Adrenal gland (tissue), 12 donors: ENCODE measurements around the gene GPC5. TPM values are rescaled to one million over a fixed set of nuclear protein-coding genes. Genes with fewer than 3 reads are reported as not detected.
A peak's percentile ranks its signal among the peaks of the same experiment; 100 is the strongest.

ENCODE experiments used
- DNase-seq, 7 donors: peaks; one replicate each; pipeline ENCODE4 v3.0.0-alpha.2; 2019 to 2020
- H3K27ac ChIP-seq, 5 donors: fragments of 200-600 bp; sonication (generic) in 4 of 5; 1 replicate in 3 of 5; 2 replicates in 2 of 5; pipeline versions ENCODE4 v1.5.1 to v1.8.0; 2016 to 2020; ENCODE audit warnings: mild to moderate bottlenecking in 1 of 5
- H3K27me3 ChIP-seq: fragments of 200-600 bp; 2 replicates; pipeline ENCODE4 v1.8.0; 2021
- H3K36me3 ChIP-seq, 2 donors: fragments of 200-600 bp; replicated peaks in 1 of 2; 1 replicate in 1 of 2; 2 replicates in 1 of 2; pipeline versions ENCODE4 v1.5.1 to v1.8.0; 2018 to 2022
- H3K4me1 ChIP-seq, 2 donors: fragments of 200-600 bp; replicated peaks in 1 of 2; 1 replicate in 1 of 2; 2 replicates in 1 of 2; pipeline versions ENCODE4 v1.5.1 to v1.8.0; 2018 to 2021
- H3K4me3 ChIP-seq, 4 donors: fragments of 200-600 bp; sonication (generic) in 3 of 4; one replicate each; pipeline ENCODE4 v1.5.1; 2016 to 2018
- H3K9me3 ChIP-seq, 3 donors: fragments of 200-600 bp; sonication (generic) in 1 of 3; replicated peaks in 1 of 3; 1 replicate in 2 of 3; 2 replicates in 1 of 3; pipeline versions ENCODE4 v1.5.1 to v1.8.0; 2016 to 2021
- CTCF ChIP-seq, 6 experiments: fragments of 450-650 bp in 4 of 6; fragments of 200-600 bp in 2 of 6; sonication (generic) in 1 of 6; IDR thresholded peaks; 1 replicate in 5 of 6; 2 replicates in 1 of 6; pipeline versions ENCODE4 v1.5.1 to v1.8.0; 2016 to 2021; ENCODE audit warnings: antibody characterized with exemption in 6 of 6, mild to moderate bottlenecking in 2 of 6, moderate library complexity in 1 of 6
- POLR2A ChIP-seq, 2 donors: fragments of 450-650 bp; IDR thresholded peaks; one replicate each; pipeline ENCODE4 v1.6.1; 2017; ENCODE audit warnings: antibody characterized with exemption in 2 of 2, mild to moderate bottlenecking in 2 of 2, moderate library complexity in 1 of 2
- WGBS, 4 donors: extraction: QIAGEN DNeasy Blood & Tissue Kit in 2 of 4; methylation state at CpG; one replicate each; pipeline versions ENCODE4 v1.1.5 to v1.1.7; 2013 to 2017; 5-methylcytosine and 5-hydroxymethylcytosine counted together
- intact Hi-C, 2 donors: fragments of 100-400 bp; cut with DNase I; formaldehyde crosslinking; loops; one replicate each; pipeline versions ENCODE4 v1.14.1 to v1.15.0; 2022 to 2023
- polyA plus RNA-seq, 3 donors: library from polyadenylated mRNA; stranded (reverse); fragments of 200-250 nt in 2 of 3; fragments of 350-450 nt in 1 of 3; fragmentation: Illumina TruSeq in 1 of 3; extraction: RNeasy Lipid Tissue Mini Kit (QIAGEN cat#74804) in 1 of 3; gene quantifications; one replicate each; pipeline ENCODE4 v1.2.3, GENCODE V29; 2013 to 2014
- total RNA-seq, 9 donors: library from RNA; depleted of rRNA in 4 of 9; stranded (reverse); fragments of >200 nt in 4 of 9; fragments of 120-200 nt in 1 of 9; fragmentation: NEBNext Ultra II Directional in 1 of 9; extraction: Animal tissue kit (Norgen Biotek cat#: 25700) in 1 of 9; gene quantifications; one replicate each; pipeline versions ENCODE4 v1.1.0 to v1.2.4, GENCODE V29; 2013 to 2023
- donor health status: healthy with polysubstance abuse.
- donor health status: Bipolar disorder and iron deficiency.
- donor health status: DM: yes; HTN: yes; CAD: no.
- donor health status: DM: no; HTN: no; CAD: no.
- donor health status: DM: no; HTN: no; CAD: no.
- donor health status: DM: yes; HTN: yes; CAD: no.

GPC5 gene
- total and polyA plus RNA-seq, 12 donors: 0.24 to 7.7 (median 2.1) TPM; not detected in 4

- H3K4me1 ChIP-seq: no peaks in the 10 kb centered on the region
- H3K36me3 ChIP-seq: no peaks in the 10 kb centered on the region
- no peak overlapping the region for H3K4me3 ChIP-seq
- WGBS, 4 donors: 70 to 79% (median 72%) methylated on average over 4 of the region's 4 CpGs
- H3K27ac ChIP-seq: no peak overlapping the region
- no peaks in the 10 kb centered on the region for H3K27me3 ChIP-seq
- no peaks in the 10 kb centered on the region for H3K9me3 ChIP-seq
- DNase-seq: no peak
- TF ChIP-seq CTCF (IDR thresholded peaks at IDR 0.05): no peak
- intact Hi-C loops: no loop called here
Measured at GRCh38 chr13:92042522-92042921, 644.1 kb downstream of the GPC5 start.

DNA sequence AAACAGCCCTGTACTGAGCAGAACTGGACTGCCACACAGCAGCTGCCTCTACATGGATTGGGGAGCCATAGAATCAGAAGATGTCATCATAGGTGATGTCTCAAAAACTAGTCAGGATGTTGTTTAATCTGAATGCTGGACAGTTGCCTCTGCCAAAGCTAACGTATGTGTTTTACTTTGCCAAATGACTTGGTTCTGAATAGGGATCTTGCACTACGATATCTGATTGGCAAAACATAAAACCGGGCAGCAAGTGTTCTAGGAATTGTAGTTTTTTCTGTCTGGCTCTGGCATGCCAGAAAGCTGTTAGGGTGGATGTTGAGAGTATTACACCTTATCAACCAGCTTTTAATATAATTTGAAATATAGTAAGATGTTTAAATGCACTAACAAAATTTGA is 645.9 kb downstream of the GPC5 start:
- TF ChIP-seq POLR2A (IDR thresholded peaks at IDR 0.05): no peak
- TF ChIP-seq CTCF (IDR thresholded peaks at IDR 0.05): no peak
- intact Hi-C loops: no loop called here
- Histone ChIP-seq H3K27me3 (no peaks in the 10 kb centered on the region), H3K4me1 (no peaks in the 10 kb centered on the region), H3K27ac (no peak overlapping the region), H3K4me3 (no peak overlapping the region), H3K36me3 (no peaks in the 10 kb centered on the region), H3K9me3 (no peaks in the 10 kb centered on the region)
- WGBS, 4 donors: 75 to 82% (median 80%) methylated on average over 3 of the region's 3 CpGs
- no peak for DNase-seq

- no peaks in the 10 kb centered on the region for H3K9me3 ChIP-seq
- intact Hi-C loops: no loop called here
- no peak overlapping the region for H3K4me3 ChIP-seq
- H3K27ac ChIP-seq: no peak overlapping the region
- TF ChIP-seq CTCF (IDR thresholded peaks at IDR 0.05) (no peak), POLR2A (IDR thresholded peaks at IDR 0.05) (no peak)
- H3K27me3 ChIP-seq: no peaks in the 10 kb centered on the region
- no peak for DNase-seq
- H3K4me1 ChIP-seq: no peaks in the 10 kb centered on the region
- H3K36me3 ChIP-seq: no peaks in the 10 kb centered on the region
Measured at GRCh38 chr13:92054389-92054788, 656.0 kb downstream of the GPC5 start.

DNA sequence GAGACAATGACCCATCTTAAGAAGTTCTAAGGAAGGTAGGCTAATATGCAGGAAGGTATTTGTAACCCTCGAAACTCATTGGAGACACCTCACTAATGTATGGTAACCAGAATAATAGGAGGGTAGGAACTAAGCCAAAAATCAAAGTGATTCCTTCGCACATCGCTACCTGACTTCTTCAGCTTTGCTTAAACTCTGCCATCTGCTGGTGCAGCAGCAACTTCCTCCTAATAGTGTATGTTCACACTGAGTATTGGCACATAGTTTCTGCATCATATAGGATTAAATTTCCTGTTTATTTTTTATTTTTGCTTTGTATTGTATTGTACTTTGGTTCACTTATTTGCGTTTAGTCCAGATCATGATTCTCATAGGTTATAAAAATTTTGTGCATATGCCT is 676.2 kb downstream of the GPC5 start:
- no peaks in the 10 kb centered on the region for H3K4me1 ChIP-seq
- H3K27me3 ChIP-seq: no peaks in the 10 kb centered on the region
- intact Hi-C loops: no loop called here
- peak in 1 of 7 donors; percentile 7 for DNase-seq
- no peak overlapping the region for H3K27ac ChIP-seq
- H3K9me3 ChIP-seq: no peaks in the 10 kb centered on the region
- no peak for TF ChIP-seq POLR2A (IDR thresholded peaks at IDR 0.05)
- peak in 2 of 6 experiments; percentile 6 to 14 for TF ChIP-seq CTCF (IDR thresholded peaks at IDR 0.05)
- no peak overlapping the region for H3K4me3 ChIP-seq
- no peaks in the 10 kb centered on the region for H3K36me3 ChIP-seq
- 55 to 60% (median 59%) methylated on average over 4 of the region's 4 CpGs for WGBS, 4 donors
